Effector CD4-positive, alpha-beta T cell (primary cell): Measurements from ENCODE around the gene FBXW8.

Experiments
- DNase-seq: peaks from one replicate; pipeline ENCODE4 v3.0.0-alpha.2; 2020

FBXW8 gene

GRCh38 chr12:116959198-116959460 lies 48.4 kb downstream of the FBXW8 start:
- no peak for DNase-seq

- no peak for DNase-seq
These were observed 49.2 kb downstream of the FBXW8 start for GRCh38 chr12:116959845-116960514.

GRCh38 chr12:116962197-116962596 lies 51.4 kb downstream of the FBXW8 start:
- no peak for DNase-seq

- no peak for DNase-seq
These were observed 52.1 kb downstream of the FBXW8 start for GRCh38 chr12:116962783-116963356.

DNA sequence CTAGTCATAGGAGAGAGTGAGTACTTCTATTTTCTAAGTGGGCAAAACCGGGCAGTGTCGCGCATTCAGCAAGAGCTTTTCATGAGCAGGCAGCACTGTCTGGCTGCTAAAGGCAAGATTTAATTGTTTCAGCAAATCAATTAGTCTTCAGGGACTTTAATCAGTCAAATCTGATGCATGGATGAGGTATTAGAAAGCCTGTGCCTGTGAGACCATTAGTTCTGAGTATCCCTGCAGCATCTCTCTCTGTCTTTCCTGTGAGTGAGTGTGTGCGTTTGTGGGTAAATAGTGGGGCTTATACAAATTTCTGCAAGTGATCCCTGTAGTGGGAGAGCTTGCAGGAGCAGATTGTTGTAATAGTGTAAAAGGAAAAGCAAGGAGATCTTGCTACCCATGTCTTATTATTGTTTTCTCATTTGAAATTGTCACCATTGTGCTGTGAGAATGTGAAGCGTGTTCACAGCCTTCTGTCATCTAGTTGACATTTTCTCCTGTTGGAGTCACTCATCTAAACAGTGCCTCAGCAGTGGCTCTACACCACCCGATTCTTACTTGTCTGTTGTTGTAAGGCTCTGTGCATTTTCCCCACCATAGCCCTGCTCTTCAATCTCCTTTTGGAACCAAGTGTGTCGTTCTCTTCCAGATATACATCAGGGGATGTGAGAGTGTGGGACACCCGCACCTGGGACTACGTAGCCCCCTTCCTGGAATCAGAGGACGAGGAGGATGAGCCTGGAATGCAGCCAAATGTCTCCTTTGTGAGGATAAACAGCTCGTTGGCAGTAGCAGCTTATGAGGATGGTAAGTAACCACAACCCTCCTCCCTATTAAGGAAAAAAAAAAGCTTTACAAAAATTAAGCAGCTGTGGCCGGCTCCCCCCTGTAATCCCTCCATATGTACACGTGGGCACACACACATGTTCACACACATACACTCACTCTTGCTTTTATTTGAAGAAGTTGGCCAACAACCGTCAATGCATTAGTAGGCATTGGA lies 53.6 kb downstream of the FBXW8 start:
- DNase-seq, result no peak

- no peak for DNase-seq
These were observed 58.2 kb downstream of the FBXW8 start for GRCh38 chr12:116968986-116969385.

DNA sequence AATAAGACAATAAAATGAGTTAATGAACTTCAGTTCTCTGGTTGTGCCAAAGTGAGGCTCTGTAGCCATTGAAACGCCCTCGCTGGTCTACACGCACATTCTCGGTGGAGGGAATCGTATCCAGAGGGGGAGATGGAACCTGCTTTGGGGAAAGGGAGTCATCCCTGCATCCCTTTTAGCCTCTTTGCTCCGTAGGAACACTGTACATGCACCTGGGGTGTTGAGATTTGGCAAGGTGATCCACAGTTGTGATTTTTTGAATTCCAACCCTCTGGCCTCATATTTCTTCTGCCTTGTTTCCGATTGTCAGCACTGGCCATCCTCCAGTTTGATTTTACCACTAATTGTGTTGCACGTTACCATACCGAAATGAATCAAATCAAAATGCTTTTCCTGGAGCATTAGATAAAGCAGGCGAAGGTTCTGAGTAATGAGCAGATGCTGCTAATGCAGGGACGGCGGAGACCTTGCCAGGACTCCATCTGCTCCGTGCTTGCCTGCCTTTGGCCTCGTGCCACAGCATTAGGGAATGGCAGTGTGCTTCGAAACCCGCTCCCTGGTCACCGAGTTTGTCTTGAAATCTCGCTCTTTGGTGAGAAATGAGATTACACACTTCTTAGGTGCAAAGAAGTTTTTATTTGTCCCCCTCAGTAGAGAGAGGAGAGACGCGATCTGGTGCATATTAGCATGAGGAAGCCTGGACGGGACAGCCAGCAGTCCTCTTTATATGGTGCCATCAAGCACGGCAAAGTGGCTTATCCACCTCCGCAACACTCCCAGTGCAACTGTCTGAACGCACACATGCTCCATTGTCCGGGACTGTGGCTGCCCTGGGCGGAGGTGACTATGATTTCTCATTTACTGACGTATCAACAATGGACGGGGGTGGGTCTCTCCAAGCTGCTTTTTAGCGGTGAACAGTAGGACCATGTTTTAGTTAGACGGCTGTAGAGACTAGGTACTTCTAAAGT lies 59.1 kb downstream of the FBXW8 start:
- DNase-seq, result no peak

- no peak for DNase-seq
These were observed 60.5 kb downstream of the FBXW8 start for GRCh38 chr12:116971222-116971621.

GRCh38 chr12:116975779-116976393 lies 65.1 kb downstream of the FBXW8 start:
- DNase-seq, result no peak

- DNase-seq, result no peak
These were observed 67.0 kb downstream of the FBXW8 start for GRCh38 chr12:116977465-116978380.

- no peak for DNase-seq
These were observed 68.2 kb downstream of the FBXW8 start for GRCh38 chr12:116978791-116979508.

GRCh38 chr12:116980083-116980482 lies 69.3 kb downstream of the FBXW8 start:
- no peak for DNase-seq

DNA sequence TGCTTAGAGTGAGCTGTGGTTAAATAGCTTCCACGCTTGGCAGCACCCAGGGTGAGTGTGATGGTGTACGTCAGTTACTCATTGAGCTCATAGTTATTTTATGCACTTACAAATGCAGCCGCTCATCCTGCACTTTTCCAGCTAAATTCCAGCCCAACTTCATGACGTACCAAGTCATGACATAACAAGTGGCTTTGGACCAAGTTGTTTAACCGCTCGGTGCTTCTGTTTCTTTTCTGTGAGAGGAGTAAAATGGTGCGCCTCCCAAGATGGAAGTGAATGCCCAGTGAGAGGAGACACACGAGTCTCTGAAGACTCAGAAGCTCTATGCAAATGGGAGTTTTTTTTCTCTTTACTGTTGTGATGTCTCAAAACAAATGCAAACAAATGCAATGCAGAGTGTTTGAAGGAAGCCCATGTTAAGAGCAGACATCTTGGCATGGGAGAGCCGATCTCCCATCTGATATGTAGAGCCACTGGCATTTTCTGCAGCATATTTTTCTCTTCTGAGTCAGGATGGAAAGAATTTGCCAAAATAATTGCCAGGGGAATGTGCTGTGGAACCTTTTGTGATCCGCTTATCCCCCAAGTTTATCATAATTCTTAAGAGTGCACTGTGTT lies 72.2 kb downstream of the FBXW8 start:
- no peak for DNase-seq

DNA sequence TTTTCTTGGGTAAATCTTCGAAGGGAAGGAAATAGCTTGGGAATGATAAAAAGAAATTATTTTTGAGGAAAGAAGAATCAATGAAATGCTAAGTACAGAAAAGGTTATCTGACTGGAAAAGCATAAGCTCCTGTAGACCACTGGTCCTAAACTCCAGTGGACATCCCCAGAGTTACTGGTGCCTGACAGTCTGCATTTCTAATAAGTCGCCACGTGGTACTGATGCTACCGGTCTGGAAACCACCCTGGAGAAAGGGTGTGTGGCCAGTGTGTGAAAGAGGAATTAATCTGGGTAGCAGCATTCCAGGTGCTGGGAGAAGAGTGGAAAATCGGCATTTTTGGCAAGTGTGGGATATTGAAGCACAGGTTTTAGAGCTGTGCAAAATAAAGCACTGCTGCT lies 73.3 kb downstream of the FBXW8 start:
- DNase-seq, result no peak

DNA sequence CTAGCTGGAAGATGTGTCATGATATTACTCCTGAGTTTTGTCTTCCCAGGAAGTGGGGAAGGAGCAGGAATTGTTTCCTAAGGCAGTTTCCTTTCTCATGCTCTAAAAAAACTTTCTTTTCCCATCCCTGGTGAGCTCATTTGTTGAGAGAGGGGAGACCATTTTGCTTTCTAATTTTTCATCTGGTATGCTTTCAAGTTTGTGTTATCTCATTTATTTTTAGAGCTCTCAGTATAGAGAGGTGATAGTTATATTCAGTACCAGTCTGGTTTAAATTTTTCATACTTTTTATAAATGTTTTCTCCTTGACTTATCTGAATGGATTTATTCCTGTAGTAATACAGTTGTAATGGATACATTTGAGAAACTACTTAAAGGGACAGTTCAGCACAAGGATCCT lies 79.6 kb downstream of the FBXW8 start:
- no peak for DNase-seq

DNA sequence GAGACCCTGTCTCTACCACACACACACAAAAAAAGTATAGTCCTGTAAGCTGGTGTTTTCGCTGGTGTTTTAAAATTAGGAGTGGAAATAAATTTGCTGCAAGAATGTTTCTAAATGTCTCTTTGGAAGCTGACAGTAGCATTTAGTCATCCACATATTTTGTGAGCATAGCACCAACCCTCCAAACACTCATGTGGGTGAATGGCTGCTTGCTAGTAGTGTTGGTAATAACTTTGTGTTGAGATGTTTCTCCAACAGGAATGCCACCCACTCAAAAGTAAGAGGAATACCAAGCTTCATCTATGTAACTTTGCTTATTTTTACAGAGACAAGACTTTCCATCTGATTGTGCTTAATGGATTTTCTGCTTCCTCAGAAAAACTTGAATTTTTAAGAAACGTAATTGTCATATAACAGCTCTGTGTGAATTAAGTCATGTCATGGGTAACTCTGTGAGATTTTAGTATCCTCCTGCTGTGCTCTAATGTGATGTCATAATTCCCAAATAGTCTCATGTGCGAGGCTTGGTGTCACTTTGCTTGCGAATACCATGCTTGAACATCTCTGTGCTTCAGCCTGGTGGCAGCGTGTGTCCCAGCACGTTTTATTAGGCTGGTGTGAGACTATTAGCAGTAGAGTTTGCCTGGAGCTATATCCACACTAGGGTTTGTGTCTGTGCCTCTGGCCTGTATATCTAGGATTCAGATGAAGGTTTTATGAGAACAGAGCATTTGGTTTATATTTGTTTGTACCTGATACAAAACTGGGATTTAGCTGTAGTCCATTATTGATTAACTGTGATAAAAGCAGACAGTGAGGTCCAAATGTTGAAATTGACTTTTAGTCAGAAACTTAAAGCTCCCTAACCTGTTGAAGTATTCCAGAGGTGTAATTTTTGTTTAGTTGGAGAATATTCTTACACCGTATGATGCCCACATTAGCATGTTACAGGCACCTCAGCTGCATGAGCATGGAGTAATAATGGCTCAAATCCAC lies 80.5 kb downstream of the FBXW8 start:
- no peak for DNase-seq

GRCh38 chr12:116996093-116996492 lies 85.3 kb downstream of the FBXW8 start:
- DNase-seq, result no peak

GRCh38 chr12:116996621-116997020 lies 85.9 kb downstream of the FBXW8 start:
- no peak for DNase-seq

DNA sequence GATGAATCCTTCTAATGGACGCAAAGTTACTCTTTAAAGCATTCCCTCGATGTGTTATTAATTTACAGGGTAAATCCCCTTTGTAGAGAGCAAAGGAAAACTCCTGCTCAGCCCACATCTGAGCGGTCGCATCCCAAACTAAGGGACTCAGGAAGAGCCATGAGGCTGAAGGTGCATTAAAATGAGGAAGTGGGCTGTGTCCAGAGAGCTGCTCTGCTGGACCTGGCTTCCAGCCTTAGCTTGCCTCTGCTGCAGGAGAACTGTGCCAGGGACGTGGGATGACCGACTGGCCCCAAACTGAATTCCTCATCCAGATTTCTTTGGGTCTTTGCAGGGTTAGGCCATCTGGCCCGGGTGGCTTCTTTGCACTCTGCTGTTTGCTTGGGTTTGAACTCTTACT lies 88.3 kb downstream of the FBXW8 start:
- no peak for DNase-seq
